K562 (cell line): ENCODE results near the gene TMEM167A. TPM values are rescaled to one million over a fixed set of nuclear protein-coding genes. Genes with fewer than 3 reads are reported as not detected.

Source experiments
- BDP1 ChIP-seq: IDR thresholded peaks from 3 replicates; pipeline ENCODE4 v1.6.1; 2011; ENCODE audit not compliant: insufficient read length, insufficient read depth
- CBFA2T3 ChIP-seq: fragments of 450-650 bp; IDR thresholded peaks from 2 replicates; pipeline ENCODE4 v1.6.1; 2017
- FOSL1 ChIP-seq: fragments of 200-800 bp; sonication (Bioruptor generic); conservative IDR thresholded peaks from 2 replicates; pipeline ENCODE4 v1.6.1; 2016; ENCODE audit warnings: missing genetic modification characterization, missing compliant biosample characterization
- GATAD2A ChIP-seq: fragments of 450-650 bp; IDR thresholded peaks from 2 replicates; pipeline ENCODE4 v1.6.1; 2017
- ID3 ChIP-seq, 2 experiments: fragments of 250-450 bp in 1 of 2; fragments of 450-650 bp in 1 of 2; sonication (Bioruptor Pico) in 1 of 2; IDR thresholded peaks; 2 replicates each; pipeline versions ENCODE4 v1.6.1 to v1.8.0; 2016 to 2021; ENCODE audit warnings: mild to moderate bottlenecking in 2 of 2, moderate library complexity in 2 of 2, missing compliant biosample characterization in 1 of 2, missing genetic modification characterization in 1 of 2
- MECOM ChIP-seq: fragments of 250-450 bp; sonication (Bioruptor Pico); IDR thresholded peaks from 2 replicates; pipeline ENCODE4 v1.8.0; 2022; ENCODE audit warnings: inconsistent platforms
- NEUROD1 ChIP-seq: fragments of 150-350 bp; IDR thresholded peaks from 2 replicates; pipeline ENCODE4 v1.6.1; 2014; ENCODE audit warnings: borderline replicate concordance, low read length, low read depth; ENCODE audit not compliant: partially characterized antibody
- NKRF ChIP-seq: fragments of 450-650 bp; IDR thresholded peaks from 2 replicates; pipeline ENCODE4 v1.6.1; 2016; ENCODE audit warnings: borderline replicate concordance
- PATZ1 ChIP-seq: fragments of 250-450 bp; sonication (Bioruptor Pico); IDR thresholded peaks from 2 replicates; pipeline ENCODE4 v1.5.0; 2020; ENCODE audit warnings: mild to moderate bottlenecking, borderline replicate concordance
- PKNOX1 ChIP-seq: fragments of 450-650 bp; IDR thresholded peaks from 2 replicates; pipeline ENCODE4 v1.6.1; 2016
- POLR3A ChIP-seq: IDR thresholded peaks from 2 replicates; pipeline ENCODE4 v1.6.1; 2011; ENCODE audit warnings: borderline replicate concordance, mild to moderate bottlenecking, moderate library complexity; ENCODE audit not compliant: insufficient read length, insufficient read depth; ENCODE audit errors: extremely low read depth
- RBM34 ChIP-seq: fragments of 200-400 bp; formaldehyde crosslinking; IDR thresholded peaks from 2 replicates; pipeline ENCODE4 v1.6.1; 2018; ENCODE audit warnings: low read length, borderline replicate concordance; ENCODE audit not compliant: insufficient read depth
- TAL1 ChIP-seq: fragments of 450-650 bp; IDR thresholded peaks from 2 replicates; pipeline ENCODE4 v1.6.1; 2016; ENCODE audit warnings: mild to moderate bottlenecking
- ZNF609 ChIP-seq: sonication (generic); formaldehyde crosslinking; IDR thresholded peaks from 2 replicates; pipeline ENCODE4 v1.8.1; 2023; ENCODE audit warnings: missing genetic modification reagents, mild to moderate bottlenecking, borderline replicate concordance
- ZNF785 ChIP-seq: fragments of 250-450 bp; sonication (Bioruptor Pico); IDR thresholded peaks from 2 replicates; pipeline ENCODE4 v1.4.0; 2020; ENCODE audit warnings: mild to moderate bottlenecking
- ZNF830 ChIP-seq: fragments of 250-450 bp; sonication (Bioruptor Pico); IDR thresholded peaks from 2 replicates; pipeline ENCODE4 v1.5.0; 2021; ENCODE audit warnings: mild to moderate bottlenecking
- polyA plus RNA-seq, 8 experiments: library from polyadenylated mRNA; depleted of rRNA in 4 of 8; stranded (reverse) in 5 of 8; unstranded in 3 of 8; fragments of >200 nt; fragmentation: Nextera tagmentation in 2 of 8; fragmentation: Illumina TruSeq in 1 of 8; extraction: Ambion mirVana in 2 of 8; extraction: Trizol in 1 of 8; gene quantifications; 2 replicates each; pipeline versions ENCODE4 v1.2.1 to v1.2.3, GENCODE V29; 2011 to 2014; ENCODE audit warnings: inconsistent platforms in 1 of 8, missing spikeins in 1 of 8
- total RNA-seq, 7 experiments: library from RNA; depleted of rRNA in 6 of 7; stranded (reverse); fragments of >200 nt in 6 of 7; fragmentation: Illumina TruSeq in 2 of 7; extraction: Trizol in 2 of 7; gene quantifications; 2 replicates each; pipeline versions ENCODE4 v1.2.1 to v1.2.3, GENCODE V29; 2011 to 2021; ENCODE audit warnings: low replicate concordance in 1 of 7

Gene TMEM167A
- total and polyA plus RNA-seq, 9 of the 15 experiments (the other 6 are each of a cell fraction or from before 2014, with no cell fraction given): 35.3 to 458 (median 110) TPM

GRCh38 chr5:83097689-83098231 lies 20.6 kb upstream of the TMEM167A start (continued):
- TF ChIP-seq POLR3A: no peak
- peak; percentile 31 for TF ChIP-seq PKNOX1
- no peak for TF ChIP-seq ZNF830 (CRISPR knock-in tag)
- no peak for TF ChIP-seq NEUROD1
- peak; percentile 58; the same call in 1 of the 2 replicates for TF ChIP-seq MECOM (CRISPR knock-in tag)
- no peak for TF ChIP-seq NKRF
- TF ChIP-seq FOSL1: 0 out of 2 replicates have a peak, but pooled peaks have one; percentile 11
- TF ChIP-seq ZNF609 (CRISPR knock-in tag): no peak
- TF ChIP-seq RBM34: no peak
- TF ChIP-seq BDP1: no peak
- TF ChIP-seq PATZ1 (CRISPR knock-in tag): no peak
- TF ChIP-seq ZNF785 (CRISPR knock-in tag): no peak
- TF ChIP-seq ID3 (CRISPR knock-in tag; IDR thresholded peaks at IDR 0.05): no peak
- TF ChIP-seq ID3 (tag; IDR thresholded peaks at IDR 0.05): no peak
- 0 out of 2 replicates have a peak, but pooled peaks have one; percentile 10 for TF ChIP-seq TAL1
- TF ChIP-seq GATAD2A: no peak
- TF ChIP-seq CBFA2T3: peak; percentile 31
